Keratinocyte (primary cell): ENCODE data around the gene NEK2.

Experiments used
- EZH2 ChIP-seq: IDR thresholded peaks from one replicate; pipeline ENCODE4 v1.6.1; 2012; ENCODE audit warnings: inconsistent platforms, mild to moderate bottlenecking, low read length, moderate library complexity
- TF ChIP-seq, protein P1 (sequence below), 3 experiments: IDR thresholded peaks in 1 of 3; conservative IDR thresholded peaks in 1 of 3; optimal IDR thresholded peaks in 1 of 3; 2 replicates in 2 of 3; 3 replicates in 1 of 3; pipeline versions ENCODE3 to v1.5.1; 2011; ENCODE audit warnings: low read length in 3 of 3, mild to moderate bottlenecking in 3 of 3, moderate library complexity in 2 of 3, control low read depth in 1 of 3, inconsistent platforms in 1 of 3; ENCODE audit not compliant: insufficient read depth in 2 of 3; ENCODE audit errors: extremely low read depth in 1 of 3

DNA sequence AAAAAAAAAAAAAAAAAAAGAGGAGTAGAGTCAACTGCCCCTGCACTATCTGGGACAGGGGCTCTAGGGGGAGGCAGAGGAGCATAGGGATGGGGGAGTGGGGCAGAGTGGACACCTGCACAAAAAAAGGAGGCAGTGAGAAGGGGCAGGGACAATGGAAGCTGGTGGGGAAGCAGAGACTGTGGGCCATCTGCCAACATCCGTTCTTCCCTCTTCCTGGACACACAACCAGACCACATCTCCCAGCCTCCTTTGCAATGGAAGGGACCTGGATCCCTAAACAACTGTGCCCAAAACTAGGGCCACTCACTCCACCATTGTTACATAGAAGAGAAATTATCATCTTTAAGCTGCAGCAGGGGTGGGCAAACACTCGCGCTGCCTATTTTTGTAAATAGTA lies 38.4 kb downstream of the NEK2 start:
- TF ChIP-seq, protein P1, sequence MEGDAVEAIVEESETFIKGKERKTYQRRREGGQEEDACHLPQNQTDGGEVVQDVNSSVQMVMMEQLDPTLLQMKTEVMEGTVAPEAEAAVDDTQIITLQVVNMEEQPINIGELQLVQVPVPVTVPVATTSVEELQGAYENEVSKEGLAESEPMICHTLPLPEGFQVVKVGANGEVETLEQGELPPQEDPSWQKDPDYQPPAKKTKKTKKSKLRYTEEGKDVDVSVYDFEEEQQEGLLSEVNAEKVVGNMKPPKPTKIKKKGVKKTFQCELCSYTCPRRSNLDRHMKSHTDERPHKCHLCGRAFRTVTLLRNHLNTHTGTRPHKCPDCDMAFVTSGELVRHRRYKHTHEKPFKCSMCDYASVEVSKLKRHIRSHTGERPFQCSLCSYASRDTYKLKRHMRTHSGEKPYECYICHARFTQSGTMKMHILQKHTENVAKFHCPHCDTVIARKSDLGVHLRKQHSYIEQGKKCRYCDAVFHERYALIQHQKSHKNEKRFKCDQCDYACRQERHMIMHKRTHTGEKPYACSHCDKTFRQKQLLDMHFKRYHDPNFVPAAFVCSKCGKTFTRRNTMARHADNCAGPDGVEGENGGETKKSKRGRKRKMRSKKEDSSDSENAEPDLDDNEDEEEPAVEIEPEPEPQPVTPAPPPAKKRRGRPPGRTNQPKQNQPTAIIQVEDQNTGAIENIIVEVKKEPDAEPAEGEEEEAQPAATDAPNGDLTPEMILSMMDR (optimal IDR thresholded peaks at IDR 0.05 in 1 of 3, IDR thresholded peaks at IDR 0.05 in 1 of 3, conservative IDR thresholded peaks at IDR 0.05 in 1 of 3; ENCODE audit: extremely low read depth in 1 of 3, insufficient read depth in 2 of 3, low read length in 3 of 3) = no peak
- TF ChIP-seq EZH2 = no peak
